Body of pancreas (tissue), 4 donors: ENCODE measurements around the gene POTEH.
"Not testable (repeated sequence)": the region's sequence is repeated elsewhere in the genome, so short reads cannot be mapped to it uniquely, and the experiment has no call there.

Source experiments
- CTCF ChIP-seq, 7 experiments: fragments of 450-650 bp in 4 of 7; fragments of 200-600 bp in 3 of 7; sonication (generic) in 3 of 7; IDR thresholded peaks; one replicate each; pipeline ENCODE4 v1.5.1; 2016 to 2019; ENCODE audit warnings: antibody characterized with exemption in 7 of 7
- POLR2A ChIP-seq, 3 donors: fragments of 450-650 bp; IDR thresholded peaks; one replicate each; pipeline ENCODE4 v1.6.1; 2016; ENCODE audit warnings: antibody characterized with exemption in 3 of 3, mild to moderate bottlenecking in 2 of 3

GRCh38 chr22:15685641-15686040 lies 4.2 kb upstream of the POTEH start:
- not testable (repeated sequence) for TF ChIP-seq POLR2A, CTCF (IDR thresholded peaks at IDR 0.05)
